ENCODE results near the gene GABRA5. TPM values are rescaled to one million over a fixed set of nuclear protein-coding genes. Genes with fewer than 3 reads are reported as not detected.
"Not testable (repeated sequence)": the region's sequence is repeated elsewhere in the genome, so short reads cannot be mapped to it uniquely, and the experiment has no call there.

GABRA5 gene
- polyA plus RNA-seq, 4 donors, result 0.14 to 0.40 (median 0.32) TPM

DNA sequence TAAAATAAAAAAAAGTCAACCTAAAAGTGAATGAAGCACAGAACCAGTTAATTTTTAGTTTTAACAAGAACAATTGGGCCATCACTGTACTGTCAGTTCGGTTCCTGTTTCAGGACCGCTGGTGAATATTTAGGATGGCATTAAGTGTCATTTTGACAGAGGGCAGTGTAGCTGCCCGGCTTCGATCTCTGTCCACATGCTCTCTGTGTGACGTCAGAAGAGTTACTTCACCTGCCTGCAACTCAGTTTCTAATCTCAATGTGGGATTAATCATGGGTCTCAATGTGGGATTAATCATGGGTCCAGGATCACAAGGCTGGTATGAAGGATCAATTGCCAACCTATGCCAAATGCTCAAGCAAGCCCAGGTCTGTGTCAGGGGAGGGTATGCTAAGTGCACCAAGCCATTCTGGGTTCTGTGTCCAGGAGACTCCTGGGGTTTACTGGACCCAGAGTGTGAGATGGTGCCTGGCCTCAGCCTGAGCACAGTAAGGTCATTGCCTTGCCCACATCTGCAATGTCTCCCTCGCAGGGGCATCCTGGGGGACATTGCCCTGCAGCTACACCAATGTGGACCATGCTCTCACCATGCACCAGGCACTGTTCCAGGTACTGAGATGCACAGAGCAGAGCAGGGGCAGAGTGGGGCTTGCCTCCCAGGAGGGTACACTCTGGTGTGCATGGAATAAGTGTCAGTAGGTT lies 8.1 kb downstream of the GABRA5 start:
- no peak for DNase-seq (ENCODE audit: low read depth in 4 of 4, low spot score in 3 of 4)

DNA sequence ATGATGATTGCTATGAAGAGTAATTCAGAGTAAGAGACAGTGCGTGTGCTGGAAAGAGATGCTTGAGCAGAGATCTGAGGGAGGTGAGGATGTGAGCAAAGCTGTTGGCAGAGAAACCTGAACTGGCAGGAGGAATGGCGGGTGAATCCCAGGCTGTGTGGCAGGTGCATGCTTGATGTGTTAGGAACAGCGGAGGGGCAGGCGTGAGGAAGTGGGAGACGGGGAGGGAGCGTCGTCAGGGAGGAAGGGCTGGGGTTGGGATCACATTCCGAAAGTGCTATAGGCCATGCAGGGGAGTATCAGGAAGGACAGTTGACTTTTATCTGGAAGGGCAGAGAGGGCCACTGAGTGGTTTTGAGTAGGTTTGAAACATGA lies 8.6 kb downstream of the GABRA5 start:
- no peak for DNase-seq (ENCODE audit: low read depth in 4 of 4, low spot score in 3 of 4)

DNA sequence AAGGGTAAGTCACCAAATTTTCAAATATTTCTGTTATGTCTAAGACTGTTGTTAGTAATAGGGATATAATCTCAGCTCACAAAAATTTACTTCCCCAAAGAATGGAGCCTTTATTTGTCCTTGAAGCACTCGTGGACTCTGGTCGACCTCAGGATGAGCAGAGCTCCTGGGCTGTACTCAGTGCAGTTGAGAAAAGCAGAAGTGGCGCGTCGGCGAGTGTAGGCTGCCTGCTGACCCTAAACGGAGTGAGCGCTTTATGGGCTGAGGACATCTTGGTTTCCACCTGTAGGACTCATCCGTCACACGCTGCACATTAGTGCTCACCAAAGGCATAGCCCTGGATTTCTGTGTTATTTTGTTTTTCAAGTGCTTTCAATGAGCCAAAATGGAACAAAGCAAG lies 11.0 kb downstream of the GABRA5 start:
- no peak for DNase-seq (ENCODE audit: low read depth in 4 of 4, low spot score in 3 of 4)

DNA sequence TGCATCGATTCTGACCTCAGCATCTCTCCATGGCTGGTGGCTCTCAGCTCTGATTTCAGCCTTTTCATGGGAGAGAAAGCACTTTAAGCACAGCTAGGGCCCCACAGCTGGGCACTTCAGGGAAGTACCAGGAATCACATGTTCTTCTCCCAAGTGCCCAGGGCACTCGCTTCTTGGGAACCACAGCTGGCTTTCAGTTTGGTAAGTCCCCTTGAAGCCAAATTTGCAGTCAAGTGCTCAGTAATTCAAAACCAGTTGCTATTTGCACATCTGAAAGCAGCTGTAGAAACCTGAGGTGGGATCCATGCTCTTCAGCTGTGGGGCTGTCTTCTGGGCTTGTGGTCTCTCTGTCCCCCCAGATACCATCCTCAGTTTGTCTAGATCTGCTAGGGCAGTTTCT lies 12.8 kb downstream of the GABRA5 start:
- no peak for DNase-seq (ENCODE audit: low read depth in 4 of 4, low spot score in 3 of 4)

DNA sequence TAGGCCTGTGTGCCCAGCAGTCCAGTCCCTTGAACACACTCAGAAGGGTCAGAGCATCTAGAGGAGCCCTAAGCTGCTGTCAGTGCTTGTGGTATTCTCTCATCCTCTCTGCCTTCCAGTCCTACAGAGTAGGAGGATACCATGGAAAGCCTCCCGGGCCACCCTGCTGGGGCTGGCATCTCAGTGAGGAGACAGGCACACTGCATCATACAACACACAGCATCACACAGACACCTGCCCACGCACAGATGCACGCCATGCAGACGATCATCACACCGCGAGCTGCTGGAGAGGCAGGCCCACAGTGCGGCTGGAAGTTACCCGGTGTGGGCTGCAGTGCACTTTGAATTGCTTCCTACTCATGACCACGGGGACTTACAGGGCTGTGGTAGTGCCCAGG lies 15.2 kb downstream of the GABRA5 start:
- no peak for DNase-seq (ENCODE audit: low read depth in 4 of 4, low spot score in 3 of 4)

DNA sequence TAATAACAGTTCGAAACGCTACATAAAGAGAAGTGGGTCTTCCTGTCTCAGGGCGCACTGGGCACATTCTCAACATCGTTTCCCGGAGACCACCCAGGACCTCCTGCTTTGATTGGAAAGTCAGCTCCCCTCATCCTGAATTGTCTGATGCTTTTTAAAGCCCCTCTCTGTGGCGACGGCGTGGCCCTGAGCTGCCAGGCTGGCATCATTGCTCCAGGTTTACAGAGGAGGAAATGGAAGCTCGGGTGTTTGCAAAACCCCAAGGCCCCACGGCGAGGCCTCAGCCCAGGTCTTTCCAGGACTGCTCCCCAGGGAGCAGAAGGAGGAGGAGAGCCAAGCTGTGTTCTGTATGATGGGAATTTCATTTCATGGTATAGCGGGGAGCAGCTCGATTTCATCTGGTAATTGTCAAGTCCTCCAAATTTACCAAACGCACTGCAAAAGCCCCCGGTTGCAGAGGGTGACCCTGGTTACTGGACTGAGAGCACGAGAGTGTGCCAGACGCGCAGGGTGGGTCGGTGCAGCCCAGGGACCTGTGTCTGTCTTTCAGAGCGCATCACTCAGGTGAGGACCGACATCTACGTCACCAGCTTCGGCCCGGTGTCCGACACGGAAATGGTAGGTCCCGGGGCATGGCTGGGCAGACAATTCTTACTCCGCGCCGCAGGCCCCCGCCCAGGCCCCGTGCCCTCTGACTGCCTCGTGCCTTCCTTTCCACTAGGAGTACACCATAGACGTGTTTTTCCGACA lies 15.9 kb downstream of the GABRA5 start:
- no peak for DNase-seq (ENCODE audit: low read depth in 4 of 4, low spot score in 3 of 4)

DNA sequence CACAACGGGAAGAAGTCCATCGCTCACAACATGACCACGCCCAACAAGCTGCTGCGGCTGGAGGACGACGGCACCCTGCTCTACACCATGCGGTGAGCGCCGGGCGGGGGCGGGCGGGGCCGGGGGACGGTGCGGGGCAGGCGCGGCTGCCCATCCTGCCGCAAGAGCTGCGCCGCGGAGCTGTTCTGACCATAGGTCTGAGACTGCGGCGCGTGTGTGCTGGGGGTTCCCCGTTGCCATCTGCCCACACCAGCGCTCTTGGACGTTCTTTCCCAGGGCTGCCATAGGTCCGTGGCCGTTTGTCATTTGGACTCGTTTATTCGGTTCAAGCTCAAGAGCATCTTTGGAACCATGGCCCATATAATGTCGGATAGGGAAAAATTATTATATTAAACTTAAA lies 16.6 kb downstream of the GABRA5 start:
- no peak for DNase-seq (ENCODE audit: low read depth in 4 of 4, low spot score in 3 of 4)

DNA sequence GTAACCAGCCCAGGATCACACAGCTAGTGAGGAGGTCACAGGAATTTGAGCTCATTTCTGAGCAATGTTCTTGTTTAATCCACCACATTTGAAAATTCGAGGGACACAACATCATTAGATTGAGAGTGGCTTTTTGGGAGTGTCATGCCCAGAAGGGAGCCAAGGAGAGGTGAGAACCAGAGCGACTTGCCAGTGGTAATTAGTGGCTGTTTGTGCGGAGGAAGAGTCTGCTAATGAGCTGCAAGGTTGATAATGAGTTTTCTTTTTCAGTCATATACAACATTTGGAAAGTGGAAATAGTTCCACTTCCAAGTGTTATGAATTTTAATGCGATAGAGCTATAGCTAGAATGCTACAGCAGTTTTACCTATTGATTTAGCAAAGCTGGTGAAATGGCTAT lies 19.7 kb downstream of the GABRA5 start:
- no peak for DNase-seq (ENCODE audit: low read depth in 4 of 4, low spot score in 3 of 4)

DNA sequence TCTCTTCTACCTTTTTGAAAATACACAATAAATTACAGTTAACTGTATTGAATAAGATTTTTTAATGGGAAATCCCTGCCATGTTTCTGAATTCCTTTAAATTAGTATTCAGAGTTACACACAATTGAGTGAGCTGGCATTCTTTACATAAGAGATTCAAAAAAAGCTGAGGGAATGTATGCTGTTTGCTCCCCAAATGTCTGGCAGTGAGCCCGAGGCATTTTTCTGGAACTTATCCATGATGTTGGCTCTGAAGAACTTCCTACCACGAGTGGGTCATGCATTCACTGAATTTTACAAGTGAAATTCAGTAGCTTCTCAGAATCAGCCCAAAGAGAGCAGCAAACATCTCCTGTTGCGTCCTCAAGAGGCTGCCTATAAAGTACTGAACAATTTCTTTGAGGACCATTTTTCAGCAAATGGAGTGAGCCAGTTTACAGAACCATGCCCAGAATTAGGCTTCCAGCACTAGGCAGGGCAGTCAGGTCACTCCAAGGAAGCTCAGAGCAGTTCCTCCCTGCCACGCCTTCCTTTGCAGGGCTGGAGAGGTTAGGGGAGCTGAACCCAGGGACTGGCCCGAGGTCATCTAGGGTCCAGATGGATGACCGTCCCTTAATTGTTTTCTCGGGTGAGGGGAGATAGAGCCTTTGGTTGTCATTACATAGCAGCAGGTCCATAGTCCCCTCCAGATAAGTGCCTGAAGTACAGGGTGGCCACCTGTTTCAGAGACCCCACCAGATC lies 21.2 kb downstream of the GABRA5 start:
- DNase-seq (ENCODE audit: low read depth in 4 of 4, low spot score in 3 of 4), result no peak

DNA sequence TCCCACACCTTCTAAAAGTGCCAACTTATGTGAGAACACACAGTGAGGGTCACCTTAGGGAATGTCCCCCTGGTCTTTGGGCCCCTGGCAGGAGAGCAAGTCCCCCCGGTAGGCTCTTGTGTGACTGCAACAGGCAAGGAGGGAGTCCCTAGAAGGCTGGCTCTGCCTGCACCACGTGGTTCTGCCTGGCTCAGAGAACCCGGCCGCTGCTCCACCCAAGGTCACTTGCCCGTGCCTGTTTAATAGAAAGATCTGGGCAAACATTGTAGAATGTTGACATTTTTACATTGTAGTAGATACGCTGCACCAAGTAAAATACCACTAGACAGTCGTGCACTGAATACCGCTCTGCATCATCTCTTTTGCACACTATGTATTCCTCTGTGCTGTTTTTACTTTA lies 21.9 kb downstream of the GABRA5 start:
- no peak for DNase-seq (ENCODE audit: low read depth in 4 of 4, low spot score in 3 of 4)

DNA sequence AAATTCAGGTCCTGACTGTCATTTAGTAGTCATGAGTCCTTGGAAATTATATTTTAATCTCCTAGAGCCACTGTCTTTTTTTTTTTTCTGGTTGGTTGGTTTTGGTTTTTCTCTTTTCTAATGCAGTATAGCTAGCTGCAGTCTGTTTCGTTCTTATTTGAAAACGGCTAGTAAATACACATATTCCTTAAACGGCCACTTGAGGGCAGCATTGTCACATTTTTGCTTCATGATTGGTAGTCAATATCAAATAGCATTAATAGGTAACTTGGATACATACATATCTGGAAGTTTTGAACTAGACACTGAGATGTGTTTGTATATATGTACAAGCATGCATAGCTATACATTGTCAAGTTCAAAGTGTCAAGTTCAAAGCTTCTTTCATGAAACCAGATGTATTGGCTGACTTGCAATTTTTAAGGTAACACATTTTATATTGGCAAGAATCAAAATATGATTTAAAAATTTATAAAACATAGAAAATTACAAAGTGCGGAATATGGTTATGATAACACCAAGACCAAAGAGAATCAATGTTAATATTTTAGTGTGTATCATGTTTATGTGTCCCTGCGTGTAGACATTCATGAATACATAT lies 22.5 kb downstream of the GABRA5 start:
- peak in 1 of 4 donors; percentile 39 for DNase-seq (ENCODE audit: low read depth in 4 of 4, low spot score in 3 of 4)

DNA sequence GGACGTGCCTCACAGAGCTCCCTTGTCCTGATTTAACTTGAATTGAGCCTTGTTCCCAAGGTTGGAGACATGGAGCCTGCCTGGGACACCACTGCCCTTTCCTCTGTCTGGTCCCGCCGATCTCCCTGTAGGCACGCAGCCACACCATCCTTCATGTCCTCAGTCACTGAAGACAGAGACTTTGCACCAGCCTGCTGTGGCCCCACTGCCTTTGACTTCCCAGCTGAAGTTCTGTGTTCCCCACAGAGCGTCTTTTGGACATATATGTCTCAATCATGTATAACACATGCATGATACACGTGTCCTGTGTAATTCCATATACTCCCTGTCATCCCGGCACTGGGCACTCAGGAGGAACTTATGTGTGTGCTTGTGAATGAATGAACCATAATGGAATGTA lies 23.6 kb downstream of the GABRA5 start:
- DNase-seq (ENCODE audit: low read depth in 4 of 4, low spot score in 3 of 4), result no peak

DNA sequence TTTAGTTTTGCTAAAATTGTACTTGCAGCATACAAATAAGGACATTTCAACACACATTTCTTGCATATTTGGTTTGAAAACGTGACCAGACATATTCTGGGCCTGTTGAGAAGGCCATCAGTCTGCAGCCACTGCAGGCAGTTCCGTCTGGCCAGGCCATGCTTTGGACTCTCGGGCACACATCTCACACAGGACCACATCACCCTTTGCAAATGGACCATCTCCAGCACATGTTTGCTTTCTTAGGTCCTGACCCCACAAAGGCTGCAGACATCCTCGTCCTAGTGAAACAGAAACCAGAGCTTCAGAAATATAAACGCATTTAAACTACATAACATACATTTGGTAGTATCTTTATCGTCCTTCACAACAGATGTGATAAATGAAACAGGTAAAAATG lies 24.1 kb downstream of the GABRA5 start:
- no peak for DNase-seq (ENCODE audit: low read depth in 4 of 4, low spot score in 3 of 4)

DNA sequence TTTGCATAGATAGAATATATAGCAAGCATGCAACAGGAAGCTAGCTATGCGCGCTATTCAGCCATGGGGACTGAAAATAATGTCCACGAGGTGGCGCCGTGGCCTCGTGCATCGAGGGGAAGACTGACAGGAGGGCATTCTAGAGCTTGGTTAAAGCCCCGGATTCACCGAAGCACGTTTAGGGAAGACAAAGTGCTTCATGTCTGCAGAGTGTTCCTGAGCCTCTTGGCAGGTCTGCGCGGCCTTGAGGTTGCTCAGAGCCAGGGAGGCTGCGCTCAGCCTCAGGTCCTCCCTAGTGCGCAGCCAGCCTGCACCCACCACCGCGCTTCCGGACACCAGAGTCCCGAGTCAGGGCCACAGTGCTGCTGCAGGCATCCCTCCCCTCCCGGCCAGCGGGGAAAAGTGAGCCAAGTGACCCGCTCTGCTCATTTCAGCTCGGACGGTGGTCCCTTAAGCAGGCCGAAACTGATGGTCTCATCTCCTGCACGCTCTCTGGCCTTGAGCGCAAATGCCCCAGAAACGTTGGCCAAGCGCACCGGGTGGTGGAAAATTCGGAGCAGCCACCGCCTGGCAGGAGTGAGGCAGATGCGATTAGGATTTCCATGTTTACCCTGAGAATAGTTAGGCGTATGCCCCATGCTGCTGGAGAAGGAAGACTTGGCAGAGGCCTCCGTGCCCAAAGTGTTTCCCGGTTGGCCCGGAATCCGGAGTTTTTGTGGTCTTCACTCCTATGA lies 24.8 kb downstream of the GABRA5 start:
- peak; percentile 58 to 73 (median 67) for DNase-seq (ENCODE audit: low read depth in 4 of 4, low spot score in 3 of 4)

DNA sequence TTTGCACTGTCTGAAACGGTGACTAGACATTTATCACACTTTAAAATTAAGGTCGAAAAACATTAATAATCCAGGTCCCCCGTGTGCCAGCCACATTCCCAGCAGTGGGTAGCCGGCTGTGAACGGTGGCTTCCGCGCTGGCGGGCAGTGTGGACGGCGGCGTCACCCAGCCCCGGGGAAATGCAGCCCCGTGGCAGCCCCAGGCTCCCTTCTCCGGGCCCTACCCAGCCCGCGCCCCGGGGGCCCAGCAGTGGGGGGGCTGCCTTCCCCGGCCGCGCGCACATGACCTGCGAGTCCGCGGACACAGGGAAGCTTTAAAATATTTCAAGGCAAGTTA lies 25.3 kb downstream of the GABRA5 start:
- DNase-seq (ENCODE audit: low read depth in 4 of 4, low spot score in 3 of 4), result no peak

DNA sequence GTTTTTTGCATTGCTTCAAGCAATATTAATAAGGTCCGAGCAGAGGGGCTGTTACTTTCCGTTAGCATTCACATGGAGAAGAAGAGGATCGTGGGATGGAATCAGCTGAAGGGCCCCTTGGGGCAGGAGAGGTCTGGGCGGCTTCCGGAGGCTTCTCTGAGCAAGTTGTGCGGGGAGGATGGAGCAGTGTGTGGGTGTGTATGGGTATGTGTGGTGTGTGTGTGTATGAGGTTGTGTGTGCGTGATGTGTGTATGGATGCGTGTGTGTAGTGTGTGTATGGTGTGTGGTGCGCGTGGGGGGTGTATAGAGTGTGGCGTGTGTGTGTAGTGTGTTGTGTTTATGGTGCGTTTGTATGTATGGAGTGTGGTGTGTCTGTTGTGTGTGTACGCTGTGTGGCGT lies 25.8 kb downstream of the GABRA5 start:
- DNase-seq (ENCODE audit: low read depth in 4 of 4, low spot score in 3 of 4), result no peak

DNA sequence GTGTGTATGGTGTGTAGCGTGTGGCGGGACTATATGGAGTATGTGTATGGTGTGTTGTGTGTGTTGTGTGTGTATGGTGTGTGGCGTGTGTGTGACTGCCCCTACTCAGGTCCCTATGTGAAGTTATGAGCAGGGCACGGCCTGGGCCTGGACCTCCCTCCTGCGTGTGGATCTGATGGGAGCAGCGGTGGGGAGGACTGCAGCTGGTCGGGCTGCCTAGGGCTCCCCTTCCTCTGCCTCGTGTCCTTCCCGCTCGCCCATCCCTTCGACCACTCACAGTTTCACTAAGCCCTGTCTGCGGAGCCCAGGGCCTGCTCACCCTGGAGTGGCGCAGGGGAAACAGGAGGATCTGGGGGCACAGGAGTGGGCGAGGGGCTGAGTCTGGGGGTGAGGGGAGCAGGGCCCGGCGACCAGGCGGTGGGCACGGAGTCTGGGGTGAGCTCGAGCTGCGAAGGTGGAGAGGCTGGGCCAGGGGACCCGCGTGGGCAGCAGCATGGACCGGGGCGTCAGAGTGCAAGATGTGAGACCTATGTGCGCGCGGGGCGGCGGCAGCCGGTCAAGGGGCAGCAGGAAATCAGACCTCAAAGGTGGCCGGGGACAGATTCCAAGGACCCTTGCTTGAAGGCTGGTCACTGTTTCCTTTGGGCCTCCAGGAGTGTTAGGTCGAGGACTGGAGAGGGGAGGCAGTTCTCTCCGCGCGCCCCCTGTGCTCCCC lies 26.6 kb downstream of the GABRA5 start:
- no peak for DNase-seq (ENCODE audit: low read depth in 4 of 4, low spot score in 3 of 4)

DNA sequence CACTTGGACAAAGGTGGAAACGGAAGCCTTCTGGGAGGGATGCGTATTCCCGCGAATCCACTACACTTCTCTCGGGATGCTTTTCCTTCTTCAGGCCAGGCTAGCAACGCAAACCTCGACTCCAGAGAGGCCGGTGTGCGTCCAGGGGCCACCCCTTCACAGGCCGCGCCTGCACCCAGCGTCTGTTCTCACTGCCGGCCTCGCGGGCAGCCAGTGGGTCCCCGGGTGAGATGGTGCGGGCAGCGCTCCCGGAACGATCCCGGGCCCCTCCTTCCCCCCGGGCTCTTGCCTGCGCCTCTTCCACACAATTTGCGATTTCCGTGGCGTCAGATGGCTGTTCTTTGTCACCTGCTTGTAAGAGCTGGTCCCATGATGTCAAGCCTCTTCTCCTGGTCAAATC lies 27.3 kb downstream of the GABRA5 start:
- DNase-seq (ENCODE audit: low read depth in 4 of 4, low spot score in 3 of 4), result no peak

DNA sequence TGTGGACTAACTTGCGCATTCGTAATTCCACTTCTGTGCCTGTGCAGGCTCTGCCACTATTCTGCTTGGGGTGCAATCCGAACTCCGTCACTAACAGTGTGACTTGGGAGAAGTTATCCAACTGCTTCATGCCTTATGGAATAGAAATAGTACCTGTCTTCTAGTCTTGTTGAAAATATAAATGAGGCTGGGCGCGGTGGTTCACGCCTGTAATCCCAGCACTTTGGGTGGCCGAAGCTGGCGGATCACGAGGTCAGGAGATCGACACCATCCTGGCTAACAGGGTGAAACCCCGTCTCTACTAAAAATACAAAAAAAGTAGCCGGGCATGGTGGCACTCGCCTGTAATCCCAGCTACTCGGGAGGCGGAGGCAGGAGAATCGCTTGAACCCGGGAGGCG lies 28.5 kb downstream of the GABRA5 start:
- not testable (repeated sequence) for DNase-seq (ENCODE audit: low read depth in 4 of 4, low spot score in 3 of 4)

DNA sequence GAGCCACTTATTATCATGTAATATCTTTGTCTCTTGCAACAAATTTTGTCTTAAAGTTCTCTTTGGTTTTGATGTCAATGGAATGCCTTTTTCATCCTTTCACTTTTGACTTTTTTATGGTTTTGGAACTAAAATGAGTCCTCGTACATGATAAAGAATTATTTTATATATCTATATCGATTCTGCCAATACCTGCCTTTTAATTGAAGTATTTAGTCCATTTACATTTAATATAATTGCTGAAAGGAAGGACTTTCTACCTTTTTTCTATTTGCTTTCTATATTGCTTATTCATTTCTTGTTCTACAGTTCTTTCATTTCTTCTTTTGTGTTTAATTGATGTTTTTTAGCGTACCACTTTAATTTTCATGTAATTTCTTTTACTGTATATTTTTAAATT lies 32.8 kb downstream of the GABRA5 start:
- no peak for DNase-seq (ENCODE audit: low read depth in 4 of 4, low spot score in 3 of 4)

Measured in left renal pelvis (tissue), 4 donors.